HepG2 (cell line): ENCODE data around the gene C22orf31. TPM values are rescaled to one million over a fixed set of nuclear protein-coding genes. Genes with fewer than 3 reads are reported as not detected.

ENCODE experiments used
- CBX1 ChIP-seq: IDR thresholded peaks from one replicate; pipeline ENCODE4 v1.6.1; 2016; ENCODE audit warnings: antibody characterized with exemption, low read depth
- GFI1 ChIP-seq: sonication (generic); formaldehyde crosslinking; IDR thresholded peaks from 2 replicates; pipeline ENCODE4 v1.5.0; 2020; ENCODE audit warnings: missing genetic modification reagents, mild to moderate bottlenecking, borderline replicate concordance
- MIER2 ChIP-seq: IDR thresholded peaks from 2 replicates; pipeline ENCODE4 v1.6.1; 2016; ENCODE audit warnings: missing biosample characterization, missing genetic modification reagents
- NFKBIZ ChIP-seq: IDR thresholded peaks from 2 replicates; pipeline ENCODE4 v1.6.1; 2018; ENCODE audit warnings: missing genetic modification reagents, missing compliant biosample characterization
- NR3C1 ChIP-seq: sonication (generic); formaldehyde crosslinking; IDR thresholded peaks from 2 replicates; pipeline ENCODE4 v1.4.0; 2020; ENCODE audit warnings: missing genetic modification reagents
- PHB2 ChIP-seq: fragments of 450-650 bp; IDR thresholded peaks from 2 replicates; pipeline ENCODE4 v1.6.1; 2018; ENCODE audit not compliant: partially characterized antibody
- RBM22 ChIP-seq: fragments of 200-400 bp; formaldehyde crosslinking; optimal IDR thresholded peaks from 2 replicates; pipeline ENCODE3; 2017; ENCODE audit warnings: mild to moderate bottlenecking, low read length, moderate library complexity
- SSRP1 ChIP-seq: IDR thresholded peaks from 2 replicates; pipeline ENCODE4 v1.6.1; 2016; ENCODE audit warnings: control low read depth
- TOE1 ChIP-seq: sonication (generic); formaldehyde crosslinking; IDR thresholded peaks from 2 replicates; pipeline ENCODE4 v1.4.0; 2020; ENCODE audit warnings: mild to moderate bottlenecking, missing genetic modification reagents
- XRCC5 ChIP-seq: fragments of 200-400 bp; formaldehyde crosslinking; optimal IDR thresholded peaks from 2 replicates; pipeline ENCODE3; 2017; ENCODE audit warnings: mild to moderate bottlenecking, low read length
- ZMAT3 ChIP-seq: sonication (generic); formaldehyde crosslinking; conservative IDR thresholded peaks from 2 replicates; pipeline ENCODE4 v1.7.0; 2021; ENCODE audit warnings: missing genetic modification reagents
- ZNF652 ChIP-seq: IDR thresholded peaks from 2 replicates; pipeline ENCODE4 v1.6.1; 2016; ENCODE audit warnings: low read depth, borderline replicate concordance
- ZNF670 ChIP-seq: sonication (generic); formaldehyde crosslinking; IDR thresholded peaks from 2 replicates; pipeline ENCODE4 v1.8.0; 2022; ENCODE audit warnings: mild to moderate bottlenecking, missing genetic modification reagents, borderline replicate concordance
- ZNF747 ChIP-seq: sonication (generic); formaldehyde crosslinking; IDR thresholded peaks from 2 replicates; pipeline ENCODE4 v1.8.1; 2023; ENCODE audit warnings: missing genetic modification reagents, mild to moderate bottlenecking, borderline replicate concordance
- ZNF772 ChIP-seq: sonication (generic); formaldehyde crosslinking; IDR thresholded peaks from 2 replicates; pipeline ENCODE4 v1.5.0; 2020; ENCODE audit warnings: mild to moderate bottlenecking, missing genetic modification reagents
- ZNF816 ChIP-seq: sonication (generic); formaldehyde crosslinking; IDR thresholded peaks from 2 replicates; pipeline ENCODE4 v1.8.0; 2022; ENCODE audit warnings: missing genetic modification reagents, mild to moderate bottlenecking, borderline replicate concordance
- ZNF841 ChIP-seq: sonication (generic); formaldehyde crosslinking; IDR thresholded peaks from 2 replicates; pipeline ENCODE4 v1.8.1; 2023; ENCODE audit warnings: missing genetic modification reagents, borderline replicate concordance
- polyA plus RNA-seq, 8 experiments: library from polyadenylated mRNA; depleted of rRNA in 3 of 8; stranded (reverse) in 7 of 8; unstranded in 1 of 8; fragments of >200 nt; fragmentation: Illumina TruSeq in 4 of 8; extraction: Trizol in 4 of 8; gene quantifications; 2 replicates each; pipeline versions ENCODE4 v1.2.1 to v1.2.3, GENCODE V29; 2011 to 2016; ENCODE audit warnings: low read depth in 4 of 8, missing spikeins in 1 of 8, mixed read lengths in 1 of 8; ENCODE audit not compliant: insufficient read depth in 1 of 8
- total RNA-seq, 5 experiments: library from RNA; depleted of rRNA; stranded (reverse); fragments of >200 nt; fragmentation: Illumina TruSeq; extraction: Trizol; gene quantifications; 2 replicates each; pipeline ENCODE4 v1.2.3, GENCODE V29; 2016; ENCODE audit warnings: low read depth in 1 of 5
- TF ChIP-seq, protein P1 (sequence below): IDR thresholded peaks from 2 replicates; pipeline ENCODE4 v1.6.1; 2016; ENCODE audit warnings: low read depth, borderline replicate concordance
- TF ChIP-seq, protein P2 (sequence below): sonication (generic); formaldehyde crosslinking; IDR thresholded peaks from 2 replicates; pipeline ENCODE4 v1.4.0; 2020; ENCODE audit warnings: missing genetic modification reagents, borderline replicate concordance
- TF ChIP-seq, protein P3 (sequence below), 2 experiments: sonication (generic) in 1 of 2; formaldehyde crosslinking in 1 of 2; IDR thresholded peaks; 2 replicates each; pipeline versions ENCODE4 v1.4.0 to v1.6.1; 2016 to 2020; ENCODE audit warnings: borderline replicate concordance in 1 of 2, low read depth in 1 of 2, mild to moderate bottlenecking in 1 of 2, missing genetic modification reagents in 1 of 2
- TF ChIP-seq, protein P4 (sequence below): sonication (generic); formaldehyde crosslinking; IDR thresholded peaks from 2 replicates; pipeline ENCODE4 v1.4.0; 2020; ENCODE audit warnings: low read depth, missing genetic modification reagents

Gene C22orf31
- total and polyA plus RNA-seq, 2 of the 13 experiments (the other 11 are each of a cell fraction or from before 2014, with no cell fraction given), result not detected

DNA sequence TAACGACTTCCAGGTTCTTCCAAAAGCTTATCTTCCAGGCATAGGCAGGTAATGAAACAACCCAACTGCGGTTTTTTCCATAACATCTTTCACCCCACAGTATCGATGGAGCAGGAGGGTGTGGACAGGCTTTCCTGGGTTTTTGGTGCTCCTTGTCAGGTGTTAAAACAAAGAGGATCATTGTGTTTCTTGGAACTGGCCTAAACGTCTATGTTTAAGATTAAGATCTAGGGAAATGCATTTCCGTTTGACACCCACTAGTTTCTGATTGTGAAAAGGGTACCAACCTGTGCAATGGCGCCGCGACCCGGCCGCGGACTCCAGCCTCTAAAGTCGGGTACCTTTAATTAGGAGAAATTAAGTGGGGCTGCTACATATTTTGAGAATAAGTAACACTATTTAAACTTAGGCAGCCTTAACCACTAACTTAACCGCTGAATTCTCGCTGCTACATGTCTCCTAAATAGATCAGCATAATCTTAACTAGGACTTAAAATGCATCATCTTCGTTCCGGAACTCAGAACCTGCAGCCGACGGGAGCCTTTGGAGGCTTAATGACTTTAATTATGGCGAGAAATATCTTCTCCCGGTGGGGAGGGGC, 31.5 kb downstream of the C22orf31 start (continued):
- TF ChIP-seq RBM22 (peak; percentile 79), SSRP1 (no peak; the same call in 1 of the 2 replicates), ZMAT3 (CRISPR knock-in tag) (no peak), ZNF841 (CRISPR knock-in tag) (no peak), CBX1 (no peak), ZNF652 (CRISPR knock-in tag) (no peak), NFKBIZ (CRISPR knock-in tag) (no peak), TOE1 (CRISPR knock-in tag) (no peak), ZNF816 (CRISPR knock-in tag) (no peak), ZNF670 (CRISPR knock-in tag) (no peak), GFI1 (CRISPR knock-in tag) (0 out of 2 replicates have a peak, but pooled peaks have one; percentile 17), MIER2 (CRISPR knock-in tag) (no peak), XRCC5 (no peak), PHB2 (no peak), NR3C1 (CRISPR knock-in tag) (no peak), ZNF772 (CRISPR knock-in tag) (no peak), ZNF747 (CRISPR knock-in tag) (no peak)
- TF ChIP-seq, protein P1, sequence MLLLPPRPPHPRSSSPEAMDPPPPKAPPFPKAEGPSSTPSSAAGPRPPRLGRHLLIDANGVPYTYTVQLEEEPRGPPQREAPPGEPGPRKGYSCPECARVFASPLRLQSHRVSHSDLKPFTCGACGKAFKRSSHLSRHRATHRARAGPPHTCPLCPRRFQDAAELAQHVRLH (CRISPR knock-in tag), result no peak
- TF ChIP-seq, protein P2, sequence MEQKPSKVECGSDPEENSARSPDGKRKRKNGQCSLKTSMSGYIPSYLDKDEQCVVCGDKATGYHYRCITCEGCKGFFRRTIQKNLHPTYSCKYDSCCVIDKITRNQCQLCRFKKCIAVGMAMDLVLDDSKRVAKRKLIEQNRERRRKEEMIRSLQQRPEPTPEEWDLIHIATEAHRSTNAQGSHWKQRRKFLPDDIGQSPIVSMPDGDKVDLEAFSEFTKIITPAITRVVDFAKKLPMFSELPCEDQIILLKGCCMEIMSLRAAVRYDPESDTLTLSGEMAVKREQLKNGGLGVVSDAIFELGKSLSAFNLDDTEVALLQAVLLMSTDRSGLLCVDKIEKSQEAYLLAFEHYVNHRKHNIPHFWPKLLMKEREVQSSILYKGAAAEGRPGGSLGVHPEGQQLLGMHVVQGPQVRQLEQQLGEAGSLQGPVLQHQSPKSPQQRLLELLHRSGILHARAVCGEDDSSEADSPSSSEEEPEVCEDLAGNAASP (CRISPR knock-in tag), result no peak
- TF ChIP-seq, protein P3, sequence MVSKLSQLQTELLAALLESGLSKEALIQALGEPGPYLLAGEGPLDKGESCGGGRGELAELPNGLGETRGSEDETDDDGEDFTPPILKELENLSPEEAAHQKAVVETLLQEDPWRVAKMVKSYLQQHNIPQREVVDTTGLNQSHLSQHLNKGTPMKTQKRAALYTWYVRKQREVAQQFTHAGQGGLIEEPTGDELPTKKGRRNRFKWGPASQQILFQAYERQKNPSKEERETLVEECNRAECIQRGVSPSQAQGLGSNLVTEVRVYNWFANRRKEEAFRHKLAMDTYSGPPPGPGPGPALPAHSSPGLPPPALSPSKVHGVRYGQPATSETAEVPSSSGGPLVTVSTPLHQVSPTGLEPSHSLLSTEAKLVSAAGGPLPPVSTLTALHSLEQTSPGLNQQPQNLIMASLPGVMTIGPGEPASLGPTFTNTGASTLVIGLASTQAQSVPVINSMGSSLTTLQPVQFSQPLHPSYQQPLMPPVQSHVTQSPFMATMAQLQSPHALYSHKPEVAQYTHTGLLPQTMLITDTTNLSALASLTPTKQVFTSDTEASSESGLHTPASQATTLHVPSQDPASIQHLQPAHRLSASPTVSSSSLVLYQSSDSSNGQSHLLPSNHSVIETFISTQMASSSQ (IDR thresholded peaks at IDR 0.05; ENCODE audit: low read depth), result no peak; the same call in 1 of the 2 replicates
- TF ChIP-seq, protein P3 (CRISPR knock-in tag; IDR thresholded peaks at IDR 0.05; ENCODE audit: borderline replicate concordance), result no peak
- TF ChIP-seq, protein P4, sequence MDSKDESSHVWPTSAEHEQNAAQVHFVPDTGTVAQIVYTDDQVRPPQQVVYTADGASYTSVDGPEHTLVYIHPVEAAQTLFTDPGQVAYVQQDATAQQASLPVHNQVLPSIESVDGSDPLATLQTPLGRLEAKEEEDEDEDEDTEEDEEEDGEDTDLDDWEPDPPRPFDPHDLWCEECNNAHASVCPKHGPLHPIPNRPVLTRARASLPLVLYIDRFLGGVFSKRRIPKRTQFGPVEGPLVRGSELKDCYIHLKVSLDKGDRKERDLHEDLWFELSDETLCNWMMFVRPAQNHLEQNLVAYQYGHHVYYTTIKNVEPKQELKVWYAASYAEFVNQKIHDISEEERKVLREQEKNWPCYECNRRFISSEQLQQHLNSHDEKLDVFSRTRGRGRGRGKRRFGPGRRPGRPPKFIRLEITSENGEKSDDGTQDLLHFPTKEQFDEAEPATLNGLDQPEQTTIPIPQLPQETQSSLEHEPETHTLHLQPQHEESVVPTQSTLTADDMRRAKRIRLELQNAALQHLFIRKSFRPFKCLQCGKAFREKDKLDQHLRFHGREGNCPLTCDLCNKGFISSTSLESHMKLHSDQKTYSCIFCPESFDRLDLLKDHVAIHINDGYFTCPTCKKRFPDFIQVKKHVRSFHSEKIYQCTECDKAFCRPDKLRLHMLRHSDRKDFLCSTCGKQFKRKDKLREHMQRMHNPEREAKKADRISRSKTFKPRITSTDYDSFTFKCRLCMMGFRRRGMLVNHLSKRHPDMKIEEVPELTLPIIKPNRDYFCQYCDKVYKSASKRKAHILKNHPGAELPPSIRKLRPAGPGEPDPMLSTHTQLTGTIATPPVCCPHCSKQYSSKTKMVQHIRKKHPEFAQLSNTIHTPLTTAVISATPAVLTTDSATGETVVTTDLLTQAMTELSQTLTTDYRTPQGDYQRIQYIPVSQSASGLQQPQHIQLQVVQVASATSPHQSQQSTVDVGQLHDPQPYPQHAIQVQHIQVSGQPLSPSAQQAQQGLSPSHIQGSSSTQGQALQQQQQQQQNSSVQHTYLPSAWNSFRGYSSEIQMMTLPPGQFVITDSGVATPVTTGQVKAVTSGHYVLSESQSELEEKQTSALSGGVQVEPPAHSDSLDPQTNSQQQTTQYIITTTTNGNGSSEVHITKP (CRISPR knock-in tag), result no peak
